Lower leg skin (tissue), 4 donors: Measurements from ENCODE around the gene TMEM39B. TPM values are rescaled to one million over a fixed set of nuclear protein-coding genes. Genes with fewer than 3 reads are reported as not detected.

Experiments used
- DNase-seq, 2 donors: peaks; one replicate each; pipeline ENCODE4 v3.0.0-alpha.2; 2019; ENCODE audit warnings: low spot score in 2 of 2
- H3K4me3 ChIP-seq: fragments of 200-600 bp; sonication (generic); 2 replicates; pipeline ENCODE4 v1.5.1; 2017; ENCODE audit warnings: mild to moderate bottlenecking, low read depth; ENCODE audit not compliant: poor library complexity, severe bottlenecking
- CTCF ChIP-seq, 3 donors: fragments of 450-650 bp; IDR thresholded peaks; one replicate each; pipeline ENCODE4 v1.5.1; 2016; ENCODE audit warnings: antibody characterized with exemption in 3 of 3, mild to moderate bottlenecking in 3 of 3, moderate library complexity in 2 of 3
- POLR2A ChIP-seq, 2 donors: fragments of 450-650 bp; IDR thresholded peaks; one replicate each; pipeline ENCODE4 v1.6.1; 2016 to 2017; ENCODE audit warnings: antibody characterized with exemption in 2 of 2, mild to moderate bottlenecking in 1 of 2, moderate library complexity in 1 of 2
- WGBS, 2 donors: methylation state at CpG; one replicate each; pipeline ENCODE4 v1.1.5; 2018; 5-methylcytosine and 5-hydroxymethylcytosine counted together
- intact Hi-C: fragments of 100-400 bp; cut with DNase I; formaldehyde crosslinking; loops from one replicate; pipeline ENCODE4 v1.15.0; 2023; ENCODE audit warnings: low total_unique reads
- total RNA-seq, 4 donors: library from RNA; depleted of rRNA; stranded (reverse); fragments of >200 nt; gene quantifications; one replicate each; pipeline ENCODE4 v1.1.0, GENCODE V29; 2016

Gene TMEM39B
- 1 to 10 TPM; 2.9 to 5.0 (median 4.3) TPM for total RNA-seq

GRCh38 chr1:32072622-32073298, at the start of gene TMEM39B:
Gene TMEM39B (plus strand): TSS chr1:32072939. CDS start chr1:32073048, 109 bp downstream.
- whole genome bisulfite sequencing, 2 donors, result 1% methylated on average over 42 to 50 of the region's 67 CpGs
- DNase-seq, result peak; percentile 94 to 99
- TF ChIP-seq CTCF (IDR thresholded peaks at IDR 0.05) (no peak), POLR2A (IDR thresholded peaks at IDR 0.05) (no peak)
- intact Hi-C loops, result no loop called here
- peak within 1 kb of the TSS; percentile 55 for H3K4me3 ChIP-seq

- WGBS, 2 donors, result 58 to 62% methylated on average over 3 of the region's 3 CpGs
- H3K4me3 ChIP-seq, result no peak overlapping the region
- no peak for DNase-seq
- TF ChIP-seq POLR2A (IDR thresholded peaks at IDR 0.05) (no peak), CTCF (IDR thresholded peaks at IDR 0.05) (no peak)
- intact Hi-C loops, result no loop called here
Observed at GRCh38 chr1:32023351-32023750, 49.4 kb upstream of the TMEM39B start.

- TF ChIP-seq POLR2A (IDR thresholded peaks at IDR 0.05), result no peak
- TF ChIP-seq CTCF (IDR thresholded peaks at IDR 0.05), result no peak
- no peak for DNase-seq
- WGBS, 2 donors, result 84 to 91% methylated on average over 6 of the region's 6 CpGs
- H3K4me3 ChIP-seq, result no peak overlapping the region
- intact Hi-C loops, result no loop called here
Observed at GRCh38 chr1:32025515-32025914, 47.2 kb upstream of the TMEM39B start.

- intact Hi-C loops, result no loop called here
- TF ChIP-seq CTCF (IDR thresholded peaks at IDR 0.05) (no peak), POLR2A (IDR thresholded peaks at IDR 0.05) (no peak)
- no peak overlapping the region for H3K4me3 ChIP-seq
- no peak for DNase-seq
- 87 to 93% methylated on average over 3 of the region's 3 CpGs for WGBS, 2 donors
Observed at GRCh38 chr1:32028746-32029145, 44.0 kb upstream of the TMEM39B start.

GRCh38 chr1:32031578-32032274, 41.0 kb upstream of the TMEM39B start:
- 77 to 84% methylated on average over 8 of the region's 8 CpGs for WGBS, 2 donors
- no peak for TF ChIP-seq CTCF (IDR thresholded peaks at IDR 0.05)
- H3K4me3 ChIP-seq, result no peak overlapping the region
- intact Hi-C loops, result no loop called here
- DNase-seq, result no peak
